Activated CD8-positive, alpha-beta memory T cell treated with anti-CD3 and anti-CD28 coated beads for 4 hours (primary cell): ENCODE results near the gene GPX7.

Source experiments
- DNase-seq, 2 donors: peaks; one replicate each; pipeline ENCODE4 v3.0.0-alpha.2; 2020; ENCODE audit warnings: low read depth in 2 of 2

GPX7 gene

DNA sequence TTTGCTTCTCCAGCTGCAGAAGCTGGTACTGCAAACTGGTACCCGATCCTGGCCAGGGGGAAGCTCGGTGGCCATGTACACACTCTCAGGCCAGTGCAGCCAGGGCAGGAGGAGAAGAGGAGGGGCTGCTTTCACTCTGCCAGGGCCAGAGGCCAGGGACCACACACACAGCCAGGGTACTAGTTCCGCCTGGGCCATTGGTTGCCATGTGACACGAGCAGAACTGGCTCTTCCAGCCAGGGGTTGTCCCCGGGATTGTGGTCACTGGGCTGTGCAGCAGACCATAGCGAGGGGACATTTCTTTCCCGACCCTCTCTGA is 27.1 kb downstream of the GPX7 start:
- DNase-seq, result no peak

DNA sequence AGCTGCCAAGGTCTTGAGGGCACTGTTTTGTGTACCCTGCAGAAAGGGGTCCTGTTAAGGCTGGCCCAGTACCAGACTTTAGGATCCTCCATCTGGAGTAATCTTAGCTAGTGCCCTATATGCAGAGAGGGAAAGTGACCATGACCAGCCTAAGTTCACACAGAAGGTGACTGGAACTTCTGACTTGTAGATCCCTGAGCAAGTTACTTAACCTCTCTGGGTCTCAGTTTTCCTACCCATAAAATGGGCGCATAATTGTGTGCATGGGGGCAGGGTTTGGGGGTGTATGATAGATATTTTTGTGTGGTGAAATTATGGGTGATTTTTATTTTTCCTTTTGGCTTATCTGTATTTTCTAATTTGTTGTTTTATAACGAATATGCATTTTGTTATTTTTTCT is 27.5 kb downstream of the GPX7 start:
- no peak for DNase-seq

DNA sequence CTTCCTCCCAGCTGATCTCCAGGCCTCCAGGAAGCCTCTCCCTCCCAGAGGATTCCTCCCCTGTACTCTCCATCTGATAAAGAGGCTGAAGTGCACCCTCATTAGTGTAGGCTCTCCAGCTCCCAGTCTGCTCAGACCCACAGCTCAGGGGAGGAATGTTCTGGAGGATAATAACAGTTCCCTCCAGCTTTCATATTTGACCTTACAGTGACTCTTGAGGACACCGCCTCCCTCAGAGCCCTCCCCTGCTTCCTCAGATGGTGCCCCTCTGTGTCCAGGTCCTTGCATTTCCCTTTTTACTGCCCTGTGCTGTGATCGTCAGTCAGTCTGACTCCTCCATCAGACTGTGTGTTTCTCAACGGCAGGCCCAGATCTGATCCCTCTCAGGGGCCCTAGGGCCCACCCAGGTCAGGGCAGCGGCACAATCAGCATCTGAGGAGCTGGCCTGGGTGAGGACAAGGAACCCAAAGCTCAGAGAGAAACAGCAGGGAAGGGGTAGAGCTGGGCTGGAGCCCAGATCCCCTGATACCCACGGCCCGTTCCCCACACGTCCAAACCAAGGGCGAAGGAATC is 29.7 kb downstream of the GPX7 start:
- no peak for DNase-seq

DNA sequence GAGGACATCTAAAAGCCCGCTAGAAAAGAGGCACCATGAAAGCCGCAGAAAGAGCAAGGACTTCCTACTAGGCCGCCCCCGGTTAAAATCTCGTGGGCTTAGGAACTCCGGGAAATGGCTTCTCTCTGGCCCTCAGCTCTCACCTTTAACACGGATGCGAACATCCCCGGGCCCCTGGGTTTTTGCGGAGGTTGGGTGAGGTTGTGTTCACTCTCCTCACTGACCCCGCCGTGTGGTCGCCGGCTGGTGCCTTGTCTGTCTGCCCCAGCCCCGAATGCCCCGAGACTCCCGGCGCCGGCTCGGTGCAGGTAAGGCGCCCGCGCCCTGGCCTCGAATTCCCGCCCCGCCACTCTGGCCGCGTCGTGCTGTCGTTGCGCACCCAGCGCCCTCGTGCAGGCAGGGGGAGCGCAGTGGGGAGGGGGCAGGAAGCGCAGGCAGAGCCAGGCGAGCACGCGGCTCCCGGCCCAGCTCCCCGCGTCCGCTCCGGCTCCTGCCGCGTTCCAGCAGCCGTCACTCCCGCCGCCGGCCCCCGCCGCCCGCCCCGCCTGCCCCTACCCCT is 30.6 kb downstream of the GPX7 start, which contains the start of gene SHISAL2A:
TSS of gene SHISAL2A (plus strand) at position 437 of the 559 bp plus-strand sequence. CDS start 326 bp downstream, outside the sequence.
- DNase-seq, result peak; percentile 27 to 37

DNA sequence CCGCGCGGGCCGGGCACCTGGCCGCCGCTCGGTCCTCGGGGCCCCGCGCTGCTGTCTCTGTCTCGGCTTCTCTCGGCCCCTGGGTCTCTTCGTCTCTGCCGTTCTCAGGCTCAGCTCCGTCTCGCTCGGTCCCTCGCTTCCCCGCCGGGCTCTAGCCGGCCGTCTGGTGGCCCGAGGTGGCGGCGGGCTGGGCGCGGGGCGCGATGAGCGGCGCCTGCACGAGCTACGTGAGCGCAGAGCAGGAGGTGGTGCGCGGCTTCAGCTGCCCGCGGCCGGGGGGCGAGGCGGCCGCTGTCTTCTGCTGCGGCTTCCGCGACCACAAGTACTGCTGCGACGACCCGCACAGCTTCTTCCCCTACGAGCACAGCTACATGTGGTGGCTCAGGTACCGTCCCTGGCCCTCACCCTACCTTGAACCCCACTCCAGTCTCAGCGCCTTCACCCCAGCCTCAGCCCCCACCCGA is 31.2 kb downstream of the GPX7 start:
- no peak for DNase-seq

DNA sequence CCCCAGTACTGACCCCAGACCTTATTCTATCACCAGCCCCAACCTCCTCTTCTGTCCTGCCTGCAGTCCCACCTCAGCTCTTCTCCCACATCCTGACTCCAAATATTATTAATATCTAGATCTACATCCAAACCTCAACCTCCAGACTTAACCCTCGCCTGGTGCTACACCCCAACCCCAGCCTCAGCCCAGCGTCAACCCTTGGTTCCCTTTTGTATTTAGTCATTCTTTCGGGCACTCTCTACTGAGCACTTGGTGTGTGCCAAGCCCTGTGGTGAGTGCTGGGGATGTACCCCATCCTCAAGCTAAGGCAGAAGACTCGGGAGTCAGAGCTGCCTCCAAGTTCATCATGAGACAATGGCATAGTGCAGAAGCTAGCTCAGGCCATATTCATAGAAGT is 31.9 kb downstream of the GPX7 start:
- no peak for DNase-seq

DNA sequence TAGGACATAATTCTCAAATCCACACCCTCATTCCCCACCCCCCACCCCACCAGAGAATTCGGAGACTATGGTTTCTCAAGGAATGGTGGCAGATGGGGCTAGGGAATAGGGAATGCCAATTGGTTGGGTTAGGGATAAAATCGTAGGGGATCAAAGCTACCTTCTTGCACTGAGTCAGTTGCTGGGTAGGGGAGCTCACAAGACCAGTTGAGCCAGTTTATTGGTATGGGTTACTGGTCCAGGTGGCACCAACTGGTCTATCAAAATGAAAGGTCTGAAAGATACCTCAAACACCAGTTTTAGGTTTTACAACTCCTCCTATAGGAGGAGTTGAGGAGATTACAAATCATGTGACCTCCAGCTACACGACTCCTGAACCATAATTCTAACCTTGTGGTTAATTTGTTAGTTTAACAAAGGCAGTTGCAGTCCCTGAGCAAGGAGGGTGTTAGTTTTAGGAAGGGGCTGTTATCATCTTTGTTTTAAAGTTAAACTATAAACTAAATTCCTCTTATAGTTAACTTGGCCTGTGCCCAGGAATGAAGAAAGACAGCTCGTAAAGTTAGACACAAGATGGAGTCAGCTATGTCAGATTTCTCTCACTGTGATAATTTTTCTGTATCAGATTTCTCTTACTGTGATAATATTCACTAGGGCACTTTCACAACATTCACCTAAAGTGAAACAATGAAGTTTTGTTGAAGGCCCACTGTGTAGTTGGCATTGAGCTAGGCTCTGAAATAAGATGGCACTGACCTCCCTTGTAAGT is 33.3 kb downstream of the GPX7 start:
- DNase-seq, result no peak

DNA sequence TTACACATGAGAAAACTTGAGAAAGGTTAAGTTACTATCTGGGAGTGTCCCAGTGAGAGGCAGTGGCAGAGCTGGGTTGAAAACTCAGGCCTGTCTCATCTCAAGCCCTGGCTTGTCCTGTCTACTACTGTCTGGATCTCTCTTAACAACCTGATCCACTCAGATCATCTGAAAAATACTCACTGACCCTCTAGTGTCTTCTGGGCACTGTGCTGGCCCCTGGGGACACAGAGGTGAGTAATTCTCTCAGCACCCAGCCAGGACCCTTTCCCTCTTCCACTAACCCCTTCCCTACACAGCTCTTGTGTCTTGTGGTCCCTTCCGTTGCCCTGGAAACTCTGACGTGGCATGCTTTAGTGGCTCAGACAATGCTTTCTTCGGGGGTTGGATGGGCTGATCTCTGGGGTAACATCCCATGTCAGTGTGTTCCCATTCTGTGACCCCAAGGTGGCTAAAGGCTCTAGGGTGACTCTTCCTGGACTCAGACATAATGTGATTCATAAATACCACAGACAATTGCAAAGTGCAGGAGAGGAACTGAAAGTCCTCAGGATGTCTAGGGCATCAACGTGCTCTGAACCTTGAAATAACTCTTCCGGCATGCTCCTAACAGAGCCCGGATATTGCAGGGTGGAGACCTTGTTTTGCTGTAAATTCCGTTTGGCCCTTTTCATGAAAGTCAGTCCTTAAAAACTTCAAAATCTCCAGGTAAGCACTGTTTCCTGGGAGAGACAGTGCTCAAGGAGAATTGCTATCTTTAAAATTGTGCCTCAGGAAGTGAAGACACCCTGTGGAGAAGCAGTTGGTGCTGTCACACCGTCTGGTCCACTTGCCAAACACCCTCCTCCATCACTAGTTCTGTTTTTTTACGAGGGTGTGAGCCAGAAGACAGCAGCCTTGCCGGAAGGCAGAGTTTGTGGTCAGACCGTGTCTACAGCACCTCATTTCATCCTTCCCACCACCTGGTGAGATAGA is 34.8 kb downstream of the GPX7 start:
- peak; percentile 50 to 58 for DNase-seq

DNA sequence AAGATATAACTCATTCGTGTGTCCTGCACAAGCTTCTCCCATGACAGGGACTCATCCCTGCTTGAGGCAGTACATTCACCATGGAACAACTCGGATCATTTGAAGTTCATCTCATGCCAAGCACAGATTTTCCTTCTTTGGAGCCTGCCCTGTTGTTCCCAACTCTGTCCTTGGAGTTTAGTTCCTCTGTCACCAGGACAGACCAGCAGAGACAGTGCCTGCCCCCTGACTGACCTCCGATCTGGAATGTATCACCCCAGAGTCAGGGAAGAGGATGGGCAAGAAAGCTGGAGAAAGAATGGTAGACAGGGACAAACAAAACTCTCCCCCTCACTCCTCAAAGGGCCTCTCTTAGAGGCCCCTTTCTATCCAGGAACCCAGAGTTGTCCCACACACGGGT is 35.8 kb downstream of the GPX7 start:
- DNase-seq, result no peak

DNA sequence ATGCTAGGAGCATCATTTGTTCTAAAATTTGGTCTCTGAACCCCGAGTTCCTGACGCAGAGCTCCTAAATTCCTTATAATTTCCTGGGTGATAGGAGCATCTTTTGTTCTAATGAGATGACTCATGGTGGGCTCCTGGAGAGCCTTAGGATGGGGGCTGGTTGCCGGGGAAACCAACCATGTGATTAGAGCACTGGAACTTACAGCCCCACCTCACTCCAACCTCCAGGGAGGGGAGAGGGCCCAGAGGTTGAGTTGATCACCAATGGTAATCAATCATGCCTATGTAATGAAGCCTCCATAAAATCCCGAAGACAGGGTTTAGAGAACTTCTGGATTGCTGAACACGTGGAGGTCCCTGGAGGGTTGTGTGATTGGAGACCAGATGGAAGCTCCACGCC is 38.5 kb downstream of the GPX7 start:
- no peak for DNase-seq

DNA sequence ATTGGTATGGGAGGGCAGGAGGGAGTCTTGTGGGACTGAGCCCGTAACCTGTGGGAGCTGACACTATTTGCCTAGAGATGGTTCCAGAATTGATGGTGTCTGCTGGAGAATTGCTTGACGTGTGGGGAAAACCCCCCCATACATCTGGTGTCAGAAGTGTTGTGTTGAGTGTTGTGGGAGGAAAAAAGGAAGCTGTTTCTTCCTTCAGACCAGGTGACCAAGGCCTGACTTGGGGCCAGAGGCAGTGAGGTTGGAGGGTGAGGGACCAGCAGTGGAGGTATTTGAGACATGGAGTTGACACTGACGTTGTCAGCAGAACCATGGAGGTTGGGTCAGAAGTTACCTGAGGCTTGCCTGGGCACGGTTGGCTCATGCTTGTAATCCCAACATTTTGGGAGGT is 39.1 kb downstream of the GPX7 start:
- no peak for DNase-seq

DNA sequence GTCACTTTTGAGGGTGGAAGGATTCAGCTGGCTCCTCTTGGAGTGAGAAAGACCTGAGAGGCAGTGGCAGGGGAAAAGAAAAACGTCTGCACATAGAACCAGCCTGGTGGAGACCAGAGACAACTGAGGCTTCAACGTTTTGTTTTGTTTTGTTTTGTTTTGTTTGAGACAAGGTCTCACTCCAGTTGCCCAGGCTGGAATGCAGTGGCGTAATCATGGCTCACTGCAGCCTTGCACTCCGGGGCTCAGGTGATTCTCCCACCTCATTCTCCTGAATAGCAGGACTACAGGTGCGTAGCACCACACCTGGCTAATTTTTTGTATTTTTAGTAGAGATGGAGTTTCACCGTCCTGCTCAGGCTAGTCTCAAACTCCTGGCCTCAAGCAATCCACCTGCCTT is 43.1 kb downstream of the GPX7 start:
- no peak for DNase-seq

DNA sequence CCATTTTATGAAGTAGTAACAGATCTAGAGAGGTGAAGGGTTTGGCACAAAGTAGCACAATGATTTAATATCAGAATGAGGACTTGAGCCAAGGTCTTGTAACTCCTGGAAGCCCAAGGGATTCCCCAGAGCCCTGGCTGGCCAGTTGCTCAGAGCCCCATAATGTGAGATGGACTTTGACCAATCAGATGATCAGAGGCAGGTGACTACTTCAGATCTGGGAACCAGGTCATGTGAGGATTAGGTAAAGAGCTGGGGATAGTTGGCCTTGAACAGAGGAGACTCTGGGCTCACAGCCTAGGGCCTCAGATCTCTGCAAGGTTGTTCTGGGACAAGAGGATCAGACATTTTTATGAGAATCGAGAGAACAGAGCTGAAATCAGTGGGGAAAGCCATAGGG is 49.7 kb downstream of the GPX7 start:
- no peak for DNase-seq

DNA sequence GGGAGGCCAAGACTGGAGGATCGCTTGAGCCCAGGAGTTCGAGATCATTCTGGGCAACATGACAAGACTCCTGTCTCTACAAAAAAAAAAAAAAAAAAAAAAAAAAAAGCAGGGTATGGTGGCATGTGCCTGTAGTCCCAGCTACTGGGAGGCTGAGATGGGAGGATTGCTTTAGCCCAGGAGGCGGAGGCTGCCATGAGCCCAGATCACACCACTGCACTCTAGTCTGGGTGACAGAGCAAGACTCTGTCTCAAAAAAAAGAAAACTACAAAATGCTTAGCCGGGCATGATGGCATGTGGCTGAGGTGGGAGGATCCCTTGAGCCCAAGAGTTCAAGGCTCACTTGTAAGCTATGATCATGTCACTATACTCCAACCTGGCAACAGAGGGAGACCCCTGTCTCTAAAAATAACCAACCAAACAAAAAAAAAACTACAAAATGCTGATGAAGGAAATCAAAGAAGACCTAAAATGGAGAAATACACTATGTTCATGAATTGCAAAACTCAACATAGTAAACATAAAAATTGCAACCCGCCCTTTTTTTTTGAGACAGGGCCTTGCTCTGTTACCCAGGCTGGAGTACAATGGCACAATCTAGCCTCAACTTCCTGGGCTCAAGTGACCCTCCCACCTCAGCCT is 51.2 kb downstream of the GPX7 start:
- no peak for DNase-seq

DNA sequence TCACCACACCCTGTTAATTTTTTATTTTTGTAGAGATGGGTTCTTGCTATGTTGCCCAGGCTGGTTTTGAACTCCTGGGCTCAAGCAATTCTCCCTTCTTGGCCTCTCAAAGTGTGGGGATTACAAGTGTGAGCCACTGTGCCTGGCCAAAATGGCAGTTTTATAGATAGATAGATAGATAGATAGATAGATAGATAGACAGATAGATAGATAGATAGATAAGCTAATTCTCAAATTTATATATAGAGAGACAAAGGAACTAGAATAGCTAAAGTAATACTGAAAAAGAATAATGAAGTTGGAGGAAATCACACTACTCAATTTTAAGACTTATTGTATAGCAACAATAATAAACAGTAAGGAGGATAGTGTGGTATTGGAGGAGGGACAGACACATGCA is 51.9 kb downstream of the GPX7 start:
- no peak for DNase-seq

DNA sequence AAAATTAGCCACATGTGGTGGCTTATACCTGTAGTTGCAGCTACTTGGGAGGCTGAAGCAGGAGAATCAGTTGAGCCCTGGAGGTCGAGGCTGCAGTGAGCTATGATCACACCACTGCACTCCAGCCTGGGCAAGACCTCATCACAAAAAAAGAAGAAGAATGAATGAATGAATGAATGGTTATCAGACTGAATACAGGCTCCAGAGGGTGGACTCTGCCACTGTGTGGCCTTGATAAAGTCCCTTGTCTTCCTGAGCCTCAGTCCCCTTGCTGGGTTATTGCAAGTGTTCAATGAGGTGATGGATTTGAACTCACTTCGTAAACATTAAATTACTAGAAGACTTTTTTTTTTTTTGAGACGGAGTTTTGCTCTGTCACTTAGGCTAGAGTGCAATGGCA is 55.5 kb downstream of the GPX7 start:
- DNase-seq, result no peak
